RWPE1 (cell line): ENCODE data around the gene EBF4.
"Not testable (repeated sequence)": the region's sequence is repeated elsewhere in the genome, so short reads cannot be mapped to it uniquely, and the experiment has no call there.

Source experiments
- CTCF ChIA-PET: fragments of 350-600 bp; sonication (Branson Sonifier 250); formaldehyde crosslinking; extraction: SDS; loops from one replicate; lab custom pipeline; 2021; lab: Yijun Ruan, JAX
- POLR2A ChIA-PET: fragments of 400-600 bp; formaldehyde crosslinking; extraction: SDS; loops from one replicate; lab custom pipeline; 2020; ENCODE audit warnings: antibody characterized with exemption; ENCODE audit not compliant: low non-redundant PET; lab: Yijun Ruan, JAX
- DNase-seq: peaks from one replicate; pipeline ENCODE4 v3.0.0; 2012; ENCODE audit warnings: low spot score
- H3K27ac ChIP-seq: fragments of 450-650 bp; 2 replicates; pipeline ENCODE4 v1.5.1; 2017
- TF ChIP-seq, protein P1 (sequence below): fragments of 450-650 bp; conservative IDR thresholded peaks from 2 replicates; pipeline ENCODE4 v1.5.1; 2017; ENCODE audit warnings: low read depth, mild to moderate bottlenecking

EBF4 gene

DNA sequence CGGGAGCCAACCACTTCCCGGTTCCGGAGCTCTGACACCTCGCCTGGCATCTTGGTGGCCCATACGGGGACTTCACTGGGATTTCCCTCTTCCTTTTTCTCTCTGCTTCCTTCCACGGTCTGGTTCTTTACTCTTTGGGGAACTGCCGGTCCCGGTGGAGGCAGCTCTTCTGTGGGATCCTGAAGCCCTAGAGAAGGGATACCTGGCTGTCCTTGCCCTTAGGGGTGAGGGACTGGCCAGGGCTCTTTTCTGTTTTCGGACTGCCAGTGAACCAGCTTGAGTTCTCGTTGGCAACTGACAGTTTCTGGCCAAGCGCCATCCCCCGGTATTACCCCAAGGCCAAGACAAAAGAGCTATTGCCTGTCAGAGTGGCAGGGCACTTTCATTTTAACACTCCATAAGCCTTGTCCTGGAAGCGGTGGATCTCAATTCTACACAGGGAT, 108.7 kb downstream of the EBF4 start:
- H3K27ac ChIP-seq, result no peak overlapping the region
- no peak for DNase-seq
- CTCF ChIA-PET, result no interaction called here
- POLR2A ChIA-PET, result no interaction called here
- TF ChIP-seq, protein P1, sequence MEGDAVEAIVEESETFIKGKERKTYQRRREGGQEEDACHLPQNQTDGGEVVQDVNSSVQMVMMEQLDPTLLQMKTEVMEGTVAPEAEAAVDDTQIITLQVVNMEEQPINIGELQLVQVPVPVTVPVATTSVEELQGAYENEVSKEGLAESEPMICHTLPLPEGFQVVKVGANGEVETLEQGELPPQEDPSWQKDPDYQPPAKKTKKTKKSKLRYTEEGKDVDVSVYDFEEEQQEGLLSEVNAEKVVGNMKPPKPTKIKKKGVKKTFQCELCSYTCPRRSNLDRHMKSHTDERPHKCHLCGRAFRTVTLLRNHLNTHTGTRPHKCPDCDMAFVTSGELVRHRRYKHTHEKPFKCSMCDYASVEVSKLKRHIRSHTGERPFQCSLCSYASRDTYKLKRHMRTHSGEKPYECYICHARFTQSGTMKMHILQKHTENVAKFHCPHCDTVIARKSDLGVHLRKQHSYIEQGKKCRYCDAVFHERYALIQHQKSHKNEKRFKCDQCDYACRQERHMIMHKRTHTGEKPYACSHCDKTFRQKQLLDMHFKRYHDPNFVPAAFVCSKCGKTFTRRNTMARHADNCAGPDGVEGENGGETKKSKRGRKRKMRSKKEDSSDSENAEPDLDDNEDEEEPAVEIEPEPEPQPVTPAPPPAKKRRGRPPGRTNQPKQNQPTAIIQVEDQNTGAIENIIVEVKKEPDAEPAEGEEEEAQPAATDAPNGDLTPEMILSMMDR, result no peak

DNA sequence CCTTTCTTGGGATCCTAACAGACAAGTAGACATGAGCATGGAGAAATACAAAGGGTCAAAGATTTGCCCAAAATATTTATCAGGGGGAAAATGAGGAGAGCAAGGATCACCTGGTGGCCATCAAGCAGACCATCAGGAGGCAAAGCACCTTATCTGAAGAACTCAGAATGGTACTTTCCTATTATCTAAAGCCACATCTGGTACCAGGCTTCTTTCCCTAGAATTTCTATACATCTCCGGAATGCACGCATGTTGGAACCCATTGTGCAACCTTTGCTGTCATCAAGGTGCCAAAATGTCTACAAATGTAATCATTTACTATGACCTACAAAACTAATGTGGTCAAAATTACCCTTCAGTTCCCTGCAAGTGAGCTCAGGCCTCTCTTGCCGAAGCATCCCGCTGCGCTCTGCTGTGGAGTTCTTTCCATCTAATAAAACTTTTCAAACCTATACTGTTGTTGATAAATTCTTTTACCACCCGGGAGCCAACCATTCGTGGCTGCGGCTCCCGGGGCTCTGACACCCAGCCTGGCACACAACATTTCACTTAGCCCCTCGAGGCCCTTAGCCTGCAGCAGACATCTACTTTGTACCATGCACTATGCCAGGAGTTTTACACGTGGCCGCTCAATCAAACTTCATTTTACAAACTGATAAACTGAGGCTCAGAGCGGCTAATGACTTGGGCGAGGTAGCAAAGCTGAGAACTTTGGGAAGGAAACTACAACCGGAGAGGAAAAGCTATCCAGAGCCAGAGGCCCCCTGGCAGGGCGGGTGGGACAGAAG, 111.7 kb downstream of the EBF4 start:
- no peak overlapping the region for H3K27ac ChIP-seq
- POLR2A ChIA-PET, result no interaction called here
- DNase-seq, result no peak
- TF ChIP-seq, protein P1, result no peak
- CTCF ChIA-PET, result no interaction called here

DNA sequence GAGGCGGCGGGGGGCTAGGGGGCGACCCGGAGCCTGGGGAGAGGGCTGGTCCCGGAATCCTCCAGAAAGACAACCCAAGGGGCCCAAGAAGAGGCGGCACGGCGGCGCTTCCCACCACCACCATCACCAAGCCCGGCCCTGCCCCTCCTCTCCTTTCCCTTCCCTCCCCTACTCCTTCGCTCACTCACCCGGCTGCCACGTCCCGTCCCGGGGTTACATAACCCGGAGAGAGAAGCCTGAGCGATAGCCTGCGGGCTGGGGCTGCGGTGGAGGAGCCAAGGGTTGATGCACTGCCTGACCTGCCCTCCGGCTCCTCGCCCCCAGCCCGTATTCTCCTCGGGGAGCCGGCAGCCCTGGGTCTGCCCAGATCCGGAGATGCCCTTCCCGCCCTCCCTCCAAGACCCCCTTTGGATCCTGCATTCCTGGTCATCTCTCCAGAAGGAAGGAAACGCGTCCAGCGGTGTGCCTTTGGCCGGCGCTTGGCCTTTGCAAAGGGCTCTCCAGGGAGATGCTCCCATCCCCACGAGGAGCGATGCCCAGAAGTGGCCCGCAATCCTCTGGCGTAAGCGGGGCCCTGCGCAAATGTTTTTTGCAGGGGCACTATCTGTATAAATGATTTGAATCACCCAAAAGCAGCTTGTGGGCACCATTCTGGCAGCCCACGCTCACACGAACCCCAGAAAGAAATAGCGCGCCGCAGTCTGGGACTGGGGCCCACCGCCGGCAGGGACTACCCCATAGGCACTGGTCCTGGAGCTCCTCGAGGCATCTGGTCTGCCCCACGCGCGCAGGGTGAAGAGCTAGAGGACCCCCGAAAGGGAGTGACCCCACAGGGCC, 112.5 kb downstream of the EBF4 start:
- no peak overlapping the region for H3K27ac ChIP-seq
- no peak for DNase-seq
- ChIA-PET POLR2A (no interaction called here), CTCF (no interaction called here)
- TF ChIP-seq, protein P1, result no peak

DNA sequence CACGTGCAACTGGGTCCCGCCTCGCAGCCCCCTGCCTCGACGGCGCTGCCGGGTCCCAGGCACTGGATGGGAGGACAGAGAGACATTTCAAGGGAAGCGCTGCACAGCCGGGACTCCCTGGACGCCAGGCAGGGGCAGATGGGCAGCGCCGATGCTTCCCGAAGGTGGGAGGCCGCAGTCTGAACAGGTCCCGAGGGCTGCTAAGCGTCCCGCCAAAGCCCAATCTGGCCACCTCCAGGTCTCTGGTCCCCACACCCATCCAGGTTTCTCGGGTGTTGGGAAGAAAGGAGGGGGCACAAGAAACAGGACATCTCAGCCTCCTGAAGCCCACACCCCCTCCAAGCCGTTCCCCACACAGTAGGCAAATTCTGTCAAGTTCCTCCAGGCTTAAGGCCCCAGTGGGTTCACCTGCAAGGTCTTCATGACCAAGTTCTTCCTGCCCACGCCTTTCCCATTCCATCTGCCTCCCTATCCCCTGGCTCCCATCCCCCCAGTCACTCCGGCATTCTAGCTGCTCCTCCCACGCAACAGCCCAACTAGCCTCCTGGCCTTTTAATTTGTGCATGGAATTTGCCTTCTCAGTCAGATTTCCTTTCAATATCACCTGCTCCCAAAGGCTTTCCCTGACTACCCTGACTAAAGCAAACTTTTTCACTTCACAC, 113.2 kb downstream of the EBF4 start:
- CTCF ChIA-PET, result no interaction called here
- TF ChIP-seq, protein P1, result no peak
- no peak for DNase-seq
- no peak overlapping the region for H3K27ac ChIP-seq
- POLR2A ChIA-PET, result no interaction called here

DNA sequence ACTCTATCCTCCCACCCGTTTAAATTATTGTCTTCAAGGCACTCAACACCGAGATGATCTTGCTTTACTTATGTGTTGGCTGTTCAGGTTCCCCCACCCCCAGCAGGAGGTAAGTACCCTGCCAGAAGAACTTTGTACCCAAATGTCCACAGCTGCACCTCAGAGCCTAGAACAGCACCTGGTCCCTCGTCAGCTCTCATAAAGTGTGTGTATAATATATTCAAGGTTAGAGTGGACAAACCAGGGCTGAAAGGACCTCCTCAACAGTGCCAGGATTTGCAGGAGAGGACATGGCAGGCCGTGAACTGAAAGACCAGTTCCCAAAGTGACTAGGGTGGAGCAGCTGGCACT, 113.7 kb downstream of the EBF4 start:
- POLR2A ChIA-PET, result no interaction called here
- CTCF ChIA-PET, result interaction anchor here (0.6 kb wide), 1 partner anchor 37 kb away, joined by 3 read pairs; no protein-coding TSS in a partner anchor
- TF ChIP-seq, protein P1, result no peak

DNA sequence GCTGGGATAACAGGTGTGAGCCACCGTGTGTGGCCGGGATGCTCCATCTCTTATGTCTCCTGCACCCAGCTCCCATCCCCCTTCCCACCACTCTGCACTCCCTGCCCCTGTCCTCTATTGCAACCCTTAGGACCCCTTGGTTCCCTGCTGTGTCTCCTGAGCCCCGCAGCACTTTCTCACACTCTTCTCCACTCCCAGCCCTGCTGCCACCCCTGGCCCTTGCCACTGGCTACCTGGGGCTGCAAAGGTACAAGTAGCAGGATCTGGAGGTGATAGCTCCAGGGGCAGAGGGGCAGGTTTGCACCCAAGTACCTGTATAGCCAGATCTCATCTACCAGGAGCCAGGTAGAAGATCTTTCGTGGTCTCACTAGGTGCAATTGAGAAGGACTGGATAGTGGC, 114.4 kb downstream of the EBF4 start:
- TF ChIP-seq, protein P1, result no peak
- H3K27ac ChIP-seq, result no peak overlapping the region
- ChIA-PET CTCF (interaction anchor here (0.6 kb wide), 1 partner anchor 37 kb away, joined by 3 read pairs; no protein-coding TSS in a partner anchor), POLR2A (no interaction called here)
- DNase-seq, result no peak

More for the DNA sequence above, 113.7 kb downstream of the EBF4 start:
- no peak for DNase-seq
- H3K27ac ChIP-seq, result no peak overlapping the region

DNA sequence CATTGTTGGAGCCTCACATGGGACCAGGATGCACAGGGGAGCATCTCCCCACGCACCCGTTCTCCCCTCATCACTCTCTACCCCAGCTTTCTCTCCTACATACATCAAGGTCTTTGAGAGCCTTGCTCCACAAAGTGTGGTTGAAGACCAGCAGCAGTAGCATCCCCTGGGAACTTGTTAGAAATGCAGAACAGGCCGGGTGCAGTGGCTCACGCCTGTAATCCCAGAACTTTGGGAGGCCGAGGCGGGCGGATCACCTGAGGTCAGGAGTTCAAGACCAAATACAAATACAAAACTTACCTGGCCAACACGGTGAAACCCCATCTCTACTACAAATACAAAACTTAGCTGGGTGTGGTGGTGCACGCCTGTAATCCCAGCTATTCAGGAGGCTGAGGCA, 115.3 kb downstream of the EBF4 start:
- CTCF ChIA-PET, DNase-seq: not testable (repeated sequence)

More for the DNA sequence above, 115.3 kb downstream of the EBF4 start:
- H3K27ac ChIP-seq, POLR2A ChIA-PET: not testable (repeated sequence)
